Measurements from ENCODE around the gene RXRA. TPM values are rescaled to one million over a fixed set of nuclear protein-coding genes. Genes with fewer than 3 reads are reported as not detected.

RXRA gene
- total and polyA plus RNA-seq, 2 of the 13 experiments (the other 11 are each of a cell fraction or from before 2014, with no cell fraction given): 18.9 to 29.2 TPM

- no peak for TF ChIP-seq ZNF784 (CRISPR knock-in tag; IDR thresholded peaks at IDR 0.05; ENCODE audit: borderline replicate concordance)
- no peak for TF ChIP-seq CBX2 (IDR thresholded peaks at IDR 0.05; ENCODE audit: low read depth, low read length)
- no peak for TF ChIP-seq CBX2 (CRISPR knock-in tag; IDR thresholded peaks at IDR 0.05; ENCODE audit: low read depth)
- no peak for TF ChIP-seq ZNF790 (CRISPR knock-in tag; IDR thresholded peaks at IDR 0.05; ENCODE audit: borderline replicate concordance)
- no peak for TF ChIP-seq BRD4 (CRISPR knock-in tag; IDR thresholded peaks at IDR 0.05)
- TF ChIP-seq CAMTA2 (CRISPR knock-in tag; IDR thresholded peaks at IDR 0.05; ENCODE audit: borderline replicate concordance): no peak
- TF ChIP-seq SRY (CRISPR knock-in tag; IDR thresholded peaks at IDR 0.05): no peak
- TF ChIP-seq ZHX2 (IDR thresholded peaks at IDR 0.05; ENCODE audit: low read depth): no peak
- no peak for TF ChIP-seq ZHX2 (CRISPR knock-in tag; IDR thresholded peaks at IDR 0.05; ENCODE audit: borderline replicate concordance)
- no peak for TF ChIP-seq ZNF878 (CRISPR knock-in tag; IDR thresholded peaks at IDR 0.05)
- TF ChIP-seq AHR (CRISPR knock-in tag; IDR thresholded peaks at IDR 0.05): no peak
- TF ChIP-seq ZNF136 (CRISPR knock-in tag; IDR thresholded peaks at IDR 0.05; ENCODE audit: low read depth): no peak
- TF ChIP-seq ZNF709 (CRISPR knock-in tag; IDR thresholded peaks at IDR 0.05): peak; percentile 71; the same call in 1 of the 2 replicates
- no peak for TF ChIP-seq GTF2F1 (IDR thresholded peaks at IDR 0.05; ENCODE audit: low read length)
- no peak for TF ChIP-seq BCL6 (CRISPR knock-in tag; IDR thresholded peaks at IDR 0.05)
- TF ChIP-seq NKX3-1 (CRISPR knock-in tag; IDR thresholded peaks at IDR 0.05): no peak
- TF ChIP-seq MED8 (CRISPR knock-in tag; IDR thresholded peaks at IDR 0.05; ENCODE audit: insufficient replicate concordance): no peak
- no peak for TF ChIP-seq SNAPC4 (CRISPR knock-in tag; IDR thresholded peaks at IDR 0.05)
- no peak for TF ChIP-seq SSRP1 (CRISPR knock-in tag; IDR thresholded peaks at IDR 0.05)
Measured at GRCh38 chr9:134376386-134377142, 50.3 kb downstream of the RXRA start (continued).
